Heart right ventricle (tissue), 16 donors: ENCODE measurements around the gene UBE2D3. TPM values are rescaled to one million over a fixed set of nuclear protein-coding genes. Genes with fewer than 3 reads are reported as not detected.

Experiments
- ATAC-seq, 8 donors: fragments of 200-7000 bp; cut with Tn5 transposase; one replicate each; pipeline ENCODE4 v1.9.1; 2020; ENCODE audit warnings: mild to moderate bottlenecking in 8 of 8, moderate library complexity in 8 of 8, moderate number of reproducible peaks in 1 of 8
- DNase-seq, 2 donors: peaks; one replicate each; pipeline ENCODE4 v3.0.0-alpha.2; 2020
- H3K27ac ChIP-seq, 10 donors: fragments of 200-600 bp; sonication (generic) in 2 of 10; one replicate each; pipeline versions ENCODE4 v1.5.0 to v1.8.0; 2020 to 2022; ENCODE audit warnings: mild to moderate bottlenecking in 3 of 10
- H3K27me3 ChIP-seq, 7 donors: fragments of 200-600 bp; one replicate each; pipeline ENCODE4 v1.8.0; 2021 to 2022; ENCODE audit warnings: mild to moderate bottlenecking in 2 of 7
- H3K36me3 ChIP-seq, 9 donors: fragments of 200-600 bp; sonication (generic) in 1 of 9; one replicate each; pipeline versions ENCODE4 v1.5.0 to v1.8.0; 2020 to 2022; ENCODE audit warnings: mild to moderate bottlenecking in 2 of 9
- H3K4me1 ChIP-seq, 9 donors: fragments of 200-600 bp; sonication (generic) in 1 of 9; one replicate each; pipeline versions ENCODE4 v1.5.0 to v1.8.0; 2020 to 2022; ENCODE audit warnings: mild to moderate bottlenecking in 4 of 9
- H3K4me3 ChIP-seq, 10 donors: fragments of 200-600 bp; sonication (generic) in 2 of 10; one replicate each; pipeline versions ENCODE4 v1.5.0 to v1.8.0; 2020 to 2022; ENCODE audit warnings: mild to moderate bottlenecking in 7 of 10, moderate library complexity in 2 of 10
- H3K9me3 ChIP-seq, 11 donors: fragments of 200-600 bp in 10 of 11; sonication (generic) in 2 of 11; one replicate each; pipeline versions ENCODE4 v1.5.0 to v1.8.0; 2013 to 2022; ENCODE audit warnings: mild to moderate bottlenecking in 2 of 11, control low read depth in 1 of 11, moderate library complexity in 1 of 11
- CTCF ChIP-seq, 9 donors: fragments of 200-600 bp; sonication (generic) in 2 of 9; IDR thresholded peaks; one replicate each; pipeline versions ENCODE4 v1.5.0 to v1.8.0; 2021 to 2022; ENCODE audit warnings: antibody characterized with exemption in 9 of 9, mild to moderate bottlenecking in 5 of 9, moderate library complexity in 1 of 9
- WGBS, 2 donors: extraction: QIAGEN DNeasy Blood & Tissue Kit; methylation state at CpG; one replicate each; pipeline ENCODE4 v1.1.7; 2013; ENCODE audit warnings: inconsistent platforms in 1 of 2; 5-methylcytosine and 5-hydroxymethylcytosine counted together
- intact Hi-C, 10 donors: fragments of 100-400 bp; cut with DNase I; formaldehyde crosslinking; loops; one replicate each; pipeline versions ENCODE4 v1.11.1 to v1.14.2; 2022
- polyA plus RNA-seq, 2 donors: library from polyadenylated mRNA; stranded (reverse); fragments of 200-250 nt; gene quantifications; one replicate each; pipeline ENCODE4 v1.2.3, GENCODE V29; 2013
- total RNA-seq, 10 donors: library from RNA; stranded (reverse); fragmentation: NEBNext Ultra II Directional in 3 of 10; extraction: Animal tissue kit (Norgen Biotek cat#: 25700) in 3 of 10; gene quantifications; one replicate each; pipeline versions ENCODE4 v1.2.1 to v1.2.4, GENCODE V29; 2021 to 2023
- donor health status: Arrhythmogenic right ventricular cardiomyopathy.
- donor health status: ischemic (EF 13 %, LVEDD 7.1; RV severe dilation, severe dysfunction).
- donor health status: healthy with polysubstance abuse.
- donor health status: DM: no; HTN: yes; CAD: no.
- donor health status: DM: no; HTN: no; CAD: no.
- donor health status: ischemic (EF 25% LVEDD 6.9; RV normal size, moderate dysfunction).
- donor health status: ischemic (EF 25% LVEDD 5.7; RV mildly dilated, moderate dysfunction).
- donor health status: healthy.
- donor health status: DM: yes; HTN: yes; CAD: no.
- donor health status: Ischemic cardiomyopathy.
- donor health status: ischemic (EF 35%, LVEDD 5.7; RV mildly dilated, moderate dysfunction).
- donor health status: nonischemic (EF 11% LVEDD 7.7; RV severe dilation, severe dysfunction).
- donor health status: DM: yes; HTN: yes; CAD: no.
- donor health status: PGD.
- donor health status: ischemic (EF 29% LVEDD 5.4; RV normal size, mild dysfunction).
- donor health status: nonischemic (EF 23%, LVEDD 6.1; RV moderate dilation, normal function).

UBE2D3 gene
- total and polyA plus RNA-seq, 12 donors = 99.3 to 297 (median 247) TPM

GRCh38 chr4:102794999-102795398 is 32.4 kb downstream of the UBE2D3 start:
- no peak overlapping the region for H3K27ac ChIP-seq
- 94 to 97% methylated on average over 2 of the region's 2 CpGs for WGBS, 2 donors
- H3K4me1 ChIP-seq = peaks cover 0 to 7% (median 0%) of the 10 kb centered on the region in 9 donors
- intact Hi-C loops = no loop called here
- H3K36me3 ChIP-seq = peaks cover 0 to 90% (median 43%) of the 10 kb centered on the region in 9 donors
- no peak overlapping the region for H3K4me3 ChIP-seq
- H3K9me3 ChIP-seq = no peaks in the 10 kb centered on the region
- no peaks in the 10 kb centered on the region for H3K27me3 ChIP-seq
- DNase-seq (no peak), ATAC-seq (no peak)
- TF ChIP-seq CTCF (IDR thresholded peaks at IDR 0.05) = no peak

- WGBS, 2 donors = 62 to 70% methylated on average over 2 of the region's 2 CpGs
- intact Hi-C loops = no loop called here
- ATAC-seq (peak in 1 of 8 donors; percentile 17), DNase-seq (no peak)
- Histone ChIP-seq H3K4me3 (no peak overlapping the region), H3K27ac (no peak overlapping the region), H3K9me3 (peaks cover 0 to 13% (median 0%) of the 10 kb centered on the region in 11 donors), H3K27me3 (no peaks in the 10 kb centered on the region), H3K4me1 (peaks cover 0 to 14% (median 0%) of the 10 kb centered on the region in 9 donors), H3K36me3 (peaks cover 0 to 65% (median 30%) of the 10 kb centered on the region in 9 donors)
- no peak for TF ChIP-seq CTCF (IDR thresholded peaks at IDR 0.05)
Measured at GRCh38 chr4:102792361-102792936, 34.9 kb downstream of the UBE2D3 start.

GRCh38 chr4:102791318-102791835 is 36.0 kb downstream of the UBE2D3 start:
- no peaks in the 10 kb centered on the region for H3K27me3 ChIP-seq
- no peak for TF ChIP-seq CTCF (IDR thresholded peaks at IDR 0.05)
- peak in 3 of 8 donors; percentile 18 to 26 (median 19) for ATAC-seq
- H3K4me3 ChIP-seq = no peak overlapping the region
- peaks cover 0 to 18% (median 0%) of the 10 kb centered on the region in 11 donors for H3K9me3 ChIP-seq
- intact Hi-C loops = no loop called here
- WGBS, 2 donors = 83 to 93% methylated on average over 7 of the region's 7 CpGs
- no peak overlapping the region for H3K27ac ChIP-seq
- H3K36me3 ChIP-seq = peaks cover 0 to 54% (median 23%) of the 10 kb centered on the region in 9 donors
- H3K4me1 ChIP-seq = peaks cover 0 to 14% (median 0%) of the 10 kb centered on the region in 9 donors
- no peak for DNase-seq

- Histone ChIP-seq H3K4me1 (peaks cover 0 to 14% (median 0%) of the 10 kb centered on the region in 9 donors), H3K27me3 (no peaks in the 10 kb centered on the region), H3K27ac (no peak overlapping the region), H3K9me3 (peaks cover 0 to 18% (median 0%) of the 10 kb centered on the region in 11 donors), H3K4me3 (no peak overlapping the region), H3K36me3 (peaks cover 0 to 34% (median 8%) of the 10 kb centered on the region in 9 donors)
- intact Hi-C loops = no loop called here
- DNase-seq = no peak
- no peak for ATAC-seq
- no peak for TF ChIP-seq CTCF (IDR thresholded peaks at IDR 0.05)
- WGBS, 2 donors = 81 to 89% methylated on average over 3 of the region's 3 CpGs
Measured at GRCh38 chr4:102789317-102789717, 38.0 kb downstream of the UBE2D3 start.
